Measurements from ENCODE around the gene UBE2H.

UBE2H gene

DNA sequence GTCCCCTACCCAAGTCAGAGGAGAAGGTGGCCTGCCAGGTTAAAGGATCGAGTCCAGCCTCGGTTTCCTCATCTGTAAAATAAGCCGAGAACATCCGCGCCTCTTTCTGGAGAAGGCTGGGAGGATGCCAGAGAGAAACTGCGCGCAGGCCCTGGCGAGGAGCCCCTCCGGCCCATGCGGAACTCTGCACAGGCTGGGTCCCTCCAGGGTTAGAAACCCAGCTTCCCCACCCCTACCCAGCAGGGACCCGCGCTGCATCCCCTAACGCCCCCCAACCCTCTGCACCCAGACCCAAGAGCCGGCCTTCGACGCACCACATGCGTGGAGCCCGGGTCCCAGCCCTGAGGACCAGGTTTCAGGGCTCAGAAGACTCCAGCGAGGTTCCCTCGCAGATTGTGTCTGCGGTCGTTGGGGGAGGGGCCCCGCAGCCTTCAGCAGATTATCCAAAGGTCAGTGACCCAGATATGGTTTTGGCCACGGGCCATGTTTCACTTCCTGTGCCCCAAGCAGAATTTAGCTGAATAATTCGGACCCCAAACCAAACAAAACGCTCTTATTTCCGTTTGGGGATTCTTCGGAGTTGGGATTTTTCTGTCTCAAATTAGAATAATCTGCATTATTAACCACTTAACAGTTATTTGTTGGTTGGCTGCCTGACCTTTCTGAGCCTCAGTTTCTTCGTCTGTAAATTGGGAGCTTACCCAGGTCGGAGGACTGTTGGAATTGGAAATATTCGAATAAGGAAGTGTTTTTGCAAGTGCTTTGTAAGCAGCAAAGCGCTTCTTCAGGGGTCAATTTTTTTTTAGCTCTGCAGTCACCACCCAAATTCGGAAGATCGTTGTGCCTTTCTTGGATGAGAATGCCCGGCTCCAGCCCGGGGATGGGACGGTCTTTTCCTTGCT, 167.7 kb downstream of the UBE2H start:
- no peak for DNase-seq (ENCODE audit: low spot score)

DNA sequence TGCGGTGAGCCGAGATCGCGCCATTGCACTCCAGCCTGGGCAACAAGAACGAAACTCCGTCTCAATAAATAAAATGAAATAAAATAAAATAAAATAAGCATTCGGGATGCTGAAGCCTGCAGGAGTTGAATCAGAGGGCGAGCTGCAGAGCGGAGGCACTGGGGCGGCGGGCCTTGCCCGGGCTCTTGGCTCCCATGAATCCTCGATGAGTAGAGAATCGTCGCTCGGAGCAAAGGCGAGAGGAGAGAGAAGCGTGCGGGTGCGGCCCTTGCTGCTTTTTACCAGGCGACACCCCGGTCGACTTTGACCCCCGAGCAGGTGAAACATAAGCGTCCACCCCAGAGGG, 168.3 kb downstream of the UBE2H start:
- DNase-seq (ENCODE audit: low spot score): no peak

DNA sequence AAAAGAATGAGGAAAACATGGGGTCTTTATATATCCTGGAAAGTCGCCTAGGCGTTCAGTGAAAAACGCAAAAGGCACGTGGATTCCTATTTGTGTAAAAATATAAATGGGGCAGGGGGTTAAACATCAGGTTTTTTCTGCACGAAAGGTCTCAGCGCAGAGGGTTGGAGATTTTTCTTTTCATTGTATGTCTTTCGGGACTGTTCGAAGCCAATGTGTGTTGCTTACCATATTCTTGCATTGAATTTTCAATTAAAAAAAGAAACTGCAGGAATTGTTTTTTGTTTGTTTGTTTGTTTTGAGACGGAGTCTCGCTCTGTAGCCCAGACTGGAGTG, 169.2 kb downstream of the UBE2H start:
- DNase-seq (ENCODE audit: low spot score): no peak

DNA sequence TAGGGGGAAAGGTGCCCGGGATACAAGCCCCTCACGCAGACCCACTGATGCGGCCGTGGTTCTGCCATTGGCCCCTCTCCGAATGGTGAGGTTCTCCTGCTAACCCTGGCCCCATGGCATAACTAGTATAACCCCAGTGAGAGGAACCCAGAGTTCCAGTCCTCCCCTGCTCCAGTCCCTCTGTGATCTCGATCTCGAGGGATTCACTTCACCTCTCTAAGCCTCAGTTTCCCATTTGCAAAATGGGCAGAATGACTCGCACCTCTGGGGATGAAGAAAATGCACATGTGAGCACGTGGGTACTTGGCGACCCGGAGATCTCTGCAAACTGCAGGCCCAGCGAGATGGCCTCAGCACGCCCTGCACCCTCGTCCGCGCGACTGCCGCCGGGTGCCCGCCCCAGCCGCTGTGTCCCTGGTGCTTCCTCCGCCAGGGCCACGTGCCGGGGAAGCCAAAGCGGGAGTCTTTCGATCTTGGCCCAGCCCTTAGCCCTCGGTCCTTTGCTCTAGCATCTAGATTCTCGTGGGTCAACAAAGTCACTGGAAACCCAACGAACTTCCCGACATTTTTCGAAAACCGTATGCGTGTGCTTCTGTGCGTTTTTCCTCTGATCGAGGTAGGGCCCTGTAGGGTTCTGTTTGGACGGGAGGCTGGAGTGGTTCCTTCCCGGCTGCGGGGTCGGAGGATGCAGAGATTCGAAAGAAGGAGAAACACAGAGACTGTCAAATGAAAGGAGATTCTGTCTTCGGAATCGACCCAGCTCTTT, 169.8 kb downstream of the UBE2H start:
- no peak for DNase-seq (ENCODE audit: low spot score)

DNA sequence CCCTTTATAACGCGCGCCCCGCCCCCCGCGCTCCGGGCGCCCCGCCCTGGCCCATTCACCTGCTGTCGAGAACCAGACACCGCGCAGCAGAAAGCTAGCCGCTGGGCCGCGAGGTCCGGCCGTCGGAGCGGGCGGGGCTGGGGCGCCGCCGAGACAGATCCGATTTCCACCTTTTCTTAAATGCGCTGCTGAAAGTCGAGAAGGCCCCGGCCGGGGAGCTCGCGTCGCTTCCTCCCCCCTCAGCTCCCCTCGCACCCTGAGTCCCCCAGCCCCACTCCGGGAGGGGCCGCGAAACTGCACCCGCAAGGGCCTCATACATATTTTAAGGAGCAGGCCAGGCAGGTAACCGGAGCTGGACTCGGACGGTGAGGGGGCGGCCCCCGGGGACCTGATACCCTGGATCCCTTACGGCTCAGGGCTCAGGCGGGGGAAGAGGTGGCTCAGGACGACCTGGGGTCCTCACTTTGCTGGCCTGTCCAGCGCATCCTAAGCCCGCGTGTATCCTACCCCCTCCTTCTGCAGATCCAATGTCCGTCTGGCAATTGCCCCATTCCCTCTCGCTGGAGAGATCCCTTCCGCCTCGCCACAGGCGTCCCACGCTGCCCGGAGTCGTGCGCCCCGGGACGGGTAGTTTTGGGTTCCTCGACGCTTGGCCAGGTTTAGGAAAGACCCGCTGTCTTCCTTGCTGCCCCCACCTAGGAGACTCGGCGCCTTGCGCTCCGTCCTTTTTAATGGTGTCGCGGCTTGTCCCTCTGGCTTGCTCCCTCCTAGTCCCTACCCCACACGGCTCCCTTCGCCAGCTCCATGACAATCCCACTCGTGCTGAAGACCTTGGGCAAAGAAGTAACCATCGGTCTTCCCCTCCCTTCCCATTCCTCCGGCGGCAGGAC, 170.6 kb downstream of the UBE2H start:
- DNase-seq (ENCODE audit: low spot score): no peak

DNA sequence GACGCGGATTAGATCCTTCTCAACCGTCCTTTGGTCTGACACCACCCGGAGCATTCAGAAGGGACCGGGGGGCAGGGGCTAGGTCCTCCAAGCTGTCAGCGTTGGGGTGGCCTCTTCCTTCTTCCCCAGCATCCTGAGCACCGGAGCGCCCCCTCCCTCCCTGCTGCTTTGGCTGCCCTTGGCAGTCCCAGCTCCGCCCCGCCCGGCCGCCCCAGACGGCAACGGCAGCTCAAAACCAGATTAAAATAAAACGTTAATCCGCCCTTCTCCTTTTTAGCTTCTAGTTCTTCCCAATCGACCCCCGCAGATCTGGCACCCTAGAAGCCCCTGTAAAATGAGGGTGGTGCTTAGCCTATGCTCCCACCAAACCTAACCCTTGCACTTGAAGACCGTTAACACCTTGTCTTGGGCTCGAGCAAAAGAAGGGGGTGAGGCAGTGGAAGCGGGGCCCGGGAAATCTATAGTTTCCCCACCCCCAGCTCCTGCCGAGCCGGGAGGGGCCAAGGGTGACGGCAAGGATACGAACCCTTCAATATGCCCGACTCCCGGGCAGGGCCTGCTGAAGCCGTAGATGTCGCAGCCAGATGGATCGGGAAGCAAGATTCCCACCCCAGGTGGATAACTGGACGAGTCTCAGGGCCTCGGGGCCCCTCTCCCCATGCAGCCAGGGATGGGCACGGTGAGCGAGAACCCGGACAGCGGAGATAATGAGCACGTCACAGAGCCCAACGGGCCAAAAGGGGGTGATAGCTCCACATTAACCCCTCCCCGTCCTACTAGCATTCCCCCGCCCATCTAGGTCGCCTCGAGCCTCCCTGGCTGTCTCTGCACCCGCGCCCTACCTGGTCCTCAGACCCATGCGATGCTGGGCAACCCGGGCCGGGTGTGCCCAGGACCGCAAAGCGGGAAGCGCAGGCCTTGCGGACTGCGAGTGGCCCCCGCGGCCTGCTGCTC, 171.5 kb downstream of the UBE2H start:
- peak; percentile 44 for DNase-seq (ENCODE audit: low spot score)
